MCF 10A (cell line): ENCODE results near the gene SLC38A1. TPM values are rescaled to one million over a fixed set of nuclear protein-coding genes. Genes with fewer than 3 reads are reported as not detected.

Source experiments
- BruUV-seq: library from RNA; stranded (reverse); fragments of 400-500 nt; replicated peaks from 2 replicates; lab custom pipeline; 2021; lab: Mats Ljungman, UMichigan
- CTCF ChIA-PET: fragments of 300-600 bp; sonication (Branson Sonifier 250); formaldehyde crosslinking; extraction: SDS; loops from one replicate; lab custom pipeline; 2021; ENCODE audit warnings: antibody characterized with exemption, inconsistent platforms; lab: Yijun Ruan, JAX
- POLR2A ChIA-PET: fragments of 300-600, 350-650 bp; sonication (Branson Sonifier 250); formaldehyde crosslinking; extraction: SDS; loops from one replicate; lab custom pipeline; 2020; ENCODE audit warnings: antibody characterized with exemption, inconsistent platforms; lab: Yijun Ruan, JAX
- DNase-seq: peaks from one replicate; pipeline ENCODE4 v3.0.0-alpha.2; 2018; ENCODE audit not compliant: unreplicated experiment
- H3K27ac Mint-ChIP-seq: one replicate; pipeline ENCODE4 v1.8.0; 2022; ENCODE audit warnings: mild to moderate bottlenecking, low read depth, mixed read lengths; ENCODE audit not compliant: unreplicated experiment
- H3K27me3 Mint-ChIP-seq: one replicate; pipeline ENCODE4 v1.8.0; 2022; ENCODE audit warnings: mixed read lengths; ENCODE audit not compliant: insufficient read depth, unreplicated experiment
- H3K36me3 Mint-ChIP-seq: one replicate; pipeline ENCODE4 v1.8.0; 2022; ENCODE audit warnings: mild to moderate bottlenecking, moderate library complexity, mixed read lengths; ENCODE audit not compliant: insufficient read depth, unreplicated experiment
- H3K4me1 Mint-ChIP-seq: one replicate; pipeline ENCODE4 v1.8.0; 2022; ENCODE audit warnings: mixed read lengths; ENCODE audit not compliant: insufficient read depth, unreplicated experiment
- H3K4me3 Mint-ChIP-seq: one replicate; pipeline ENCODE4 v1.8.0; 2022; ENCODE audit warnings: mild to moderate bottlenecking, moderate library complexity, mixed read lengths; ENCODE audit not compliant: unreplicated experiment
- H3K9me3 Mint-ChIP-seq: one replicate; pipeline ENCODE4 v1.8.0; 2022; ENCODE audit warnings: mixed read lengths; ENCODE audit not compliant: unreplicated experiment
- CTCF ChIP-seq: fragments of 200-600 bp; IDR thresholded peaks from one replicate; pipeline ENCODE4 v1.8.0; 2022; ENCODE audit warnings: antibody characterized with exemption, mild to moderate bottlenecking; ENCODE audit not compliant: unreplicated experiment
- intact Hi-C: fragments of 100-400 bp; cut with micrococcal nuclease; formaldehyde crosslinking; loops from 2 replicates; pipeline ENCODE4 v1.14.1; 2022
- total RNA-seq: library from RNA; stranded (reverse); gene quantifications from 2 replicates; pipeline ENCODE4 v1.2.3, GENCODE V29; 2022

SLC38A1 gene
- total RNA-seq, 1 experiment from 2014 or later = 327 TPM

DNA sequence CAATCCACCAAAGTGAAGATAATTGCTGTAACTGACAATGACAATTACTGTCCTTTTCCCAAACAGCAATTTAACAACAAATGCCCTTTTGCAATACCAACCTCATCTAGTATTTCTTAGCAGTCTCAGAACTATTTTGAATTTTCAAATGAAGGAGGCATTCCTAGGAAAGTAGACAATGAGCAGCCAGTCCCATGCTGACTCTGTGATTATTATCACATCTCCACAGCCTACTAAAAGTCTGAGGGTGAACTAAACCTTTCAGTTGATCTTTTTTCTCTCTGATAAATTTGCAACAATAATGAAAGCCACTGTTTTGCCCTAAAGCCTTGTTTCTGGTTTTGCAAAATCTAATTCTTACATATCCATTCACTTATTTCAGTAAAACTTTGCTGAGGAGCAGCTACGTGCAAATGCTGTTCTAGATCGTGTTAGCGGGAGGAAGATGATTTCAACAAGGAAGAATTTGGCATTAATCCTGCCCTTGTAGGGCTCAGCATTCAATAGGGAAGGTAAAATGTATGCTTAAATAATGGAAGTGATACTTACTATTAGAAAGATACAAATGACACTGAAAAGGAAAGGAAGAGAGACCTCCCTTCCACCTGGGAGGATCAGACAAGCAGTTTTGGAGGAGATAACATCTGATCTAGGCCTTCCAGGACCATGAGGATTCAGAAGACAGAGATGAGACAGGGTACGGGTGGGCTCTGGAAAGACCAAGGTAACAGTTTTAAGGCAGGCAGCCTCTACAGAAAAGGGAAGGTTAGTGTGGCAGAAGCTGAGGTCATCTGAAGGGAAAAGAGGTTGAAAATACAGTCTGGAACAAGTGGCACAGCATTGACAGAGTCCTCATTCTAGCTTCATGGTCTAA is 47.4 kb downstream of the SLC38A1 start:
- H3K36me3 Mint-ChIP-seq = peaks cover 78% of the 10 kb centered on the region
- peak; percentile 32 for DNase-seq

GRCh38 chr12:46219877-46220655 is 48.8 kb downstream of the SLC38A1 start:
- peak; percentile 70 for DNase-seq
- H3K4me1 Mint-ChIP-seq = peaks cover 49% of the 10 kb centered on the region
- intact Hi-C loops = loop anchor here (2.0 kb wide), 1 partner anchor 47 kb away; no protein-coding TSS in a partner anchor

More for the DNA sequence above, 47.4 kb downstream of the SLC38A1 start:
- intact Hi-C loops = loop anchor here (2.0 kb wide), 1 partner anchor 45 kb away; no protein-coding TSS in a partner anchor
- Mint-ChIP-seq H3K4me3 (no peak overlapping the region), H3K9me3 (no peaks in the 10 kb centered on the region), H3K4me1 (peaks cover 41% of the 10 kb centered on the region), H3K27ac (peak overlapping the region; percentile 40), H3K27me3 (no peaks in the 10 kb centered on the region)
- TF ChIP-seq CTCF = no peak
- BruUV-seq = no TSS peak
- POLR2A ChIA-PET = interaction anchor here (0.7 to 1.8 kb wide), 8 partner anchors 11 to 450 kb away, joined by 3 to 6 read pairs (median 3); partner anchors contain the start of gene SLC38A1
- CTCF ChIA-PET = interaction anchor here (0.6 to 1.0 kb wide), 2 partner anchors 14 to 145 kb away, joined by 3 read pairs; no protein-coding TSS in a partner anchor

DNA sequence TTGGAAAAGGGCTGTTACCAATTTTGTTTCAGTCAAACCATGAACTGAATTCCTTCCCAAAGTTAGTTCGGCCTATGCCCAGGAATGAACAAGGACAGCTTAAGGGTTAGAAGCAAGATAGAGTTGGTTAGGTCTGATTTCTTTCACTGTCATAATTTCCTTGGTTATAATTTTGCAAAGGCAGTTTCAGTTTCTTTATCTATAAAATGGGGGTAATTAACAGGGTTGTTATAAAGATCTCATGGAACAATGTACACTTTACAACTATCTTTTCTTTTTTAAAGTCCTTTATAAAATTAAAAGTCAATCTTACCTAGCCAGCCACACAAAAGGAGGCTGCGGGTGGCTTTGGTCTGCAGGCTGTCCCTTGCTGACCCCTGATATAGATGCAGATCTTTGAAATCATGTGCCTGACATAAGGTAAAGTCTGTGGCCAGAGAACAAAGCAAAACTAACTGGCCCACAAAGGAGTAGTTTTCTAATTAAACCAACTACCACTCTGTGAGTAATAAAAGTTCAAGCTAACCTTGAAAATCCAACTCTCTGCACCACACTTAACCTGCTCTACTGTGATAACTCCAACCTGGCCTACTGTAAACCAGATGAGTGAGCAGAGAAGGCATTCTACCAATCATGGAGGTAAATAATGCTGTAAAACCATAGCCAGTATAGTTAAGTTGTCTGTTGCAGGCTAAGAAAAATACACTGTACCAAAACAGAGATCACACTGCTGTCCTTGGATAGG is 49.5 kb downstream of the SLC38A1 start:
- H3K4me1 Mint-ChIP-seq = peaks cover 44% of the 10 kb centered on the region
- no peaks in the 10 kb centered on the region for H3K27me3 Mint-ChIP-seq
- DNase-seq = no peak
- no TSS peak for BruUV-seq
- peaks cover 81% of the 10 kb centered on the region for H3K36me3 Mint-ChIP-seq
- intact Hi-C loops = no loop called here
- H3K4me3 Mint-ChIP-seq = no peak overlapping the region
- ChIA-PET CTCF (interaction anchor here (1.0 to 1.5 kb wide), 2 partner anchors 94 to 457 kb away, joined by 3 to 4 read pairs; no protein-coding TSS in a partner anchor), POLR2A (interaction anchor here (1.0 to 2.1 kb wide), 7 partner anchors 11 to 455 kb away, joined by 3 to 7 read pairs (median 4); partner anchors contain the start of gene SLC38A1)
- no peak for TF ChIP-seq CTCF
- peak overlapping the region; percentile 40 for H3K27ac Mint-ChIP-seq
- H3K9me3 Mint-ChIP-seq = no peaks in the 10 kb centered on the region

More at GRCh38 chr12:46219877-46220655, 48.8 kb downstream of the SLC38A1 start:
- peak overlapping the region; percentile 40 for H3K27ac Mint-ChIP-seq
- no TSS peak for BruUV-seq
- no peak for TF ChIP-seq CTCF
- no peaks in the 10 kb centered on the region for H3K9me3 Mint-ChIP-seq
- no peak overlapping the region for H3K4me3 Mint-ChIP-seq
- POLR2A ChIA-PET = interaction anchor here (0.6 to 2.1 kb wide), 8 partner anchors 11 to 264 kb away, joined by 3 to 7 read pairs (median 4); partner anchors contain the start of gene SLC38A1
- CTCF ChIA-PET = interaction anchor here (1.0 to 1.5 kb wide), 2 partner anchors 95 to 457 kb away, joined by 3 to 4 read pairs; no protein-coding TSS in a partner anchor
- H3K36me3 Mint-ChIP-seq = peaks cover 82% of the 10 kb centered on the region
- no peaks in the 10 kb centered on the region for H3K27me3 Mint-ChIP-seq
